Adipocyte (in vitro differentiated cells): ENCODE results near the gene GGACT.
A peak's percentile ranks its signal among the peaks of the same experiment; 100 is the strongest.

Experiments used
- DNase-seq: peaks from one replicate; pipeline ENCODE4 v3.0.0-alpha.2; 2015; ENCODE audit warnings: low read depth
- H3K27me3 ChIP-seq: replicated peaks from 2 replicates; pipeline ENCODE4 v1.7.0; 2013; ENCODE audit warnings: mild to moderate bottlenecking, low read length, moderate library complexity; ENCODE audit not compliant: control insufficient read depth, insufficient read depth
- H3K36me3 ChIP-seq: 2 replicates; pipeline ENCODE4 v1.7.0; 2013; ENCODE audit warnings: low read length, mild to moderate bottlenecking, moderate library complexity; ENCODE audit not compliant: control insufficient read depth, insufficient read depth, severe bottlenecking
- H3K4me1 ChIP-seq: 2 replicates; pipeline ENCODE4 v1.7.0; 2013; ENCODE audit warnings: mild to moderate bottlenecking, low read length, moderate library complexity; ENCODE audit not compliant: control insufficient read depth, insufficient read depth
- H3K4me3 ChIP-seq: 2 replicates; pipeline ENCODE4 v1.7.0; 2013; ENCODE audit warnings: mild to moderate bottlenecking, low read length, moderate library complexity
- H3K9ac ChIP-seq: 2 replicates; pipeline ENCODE4 v1.7.0; 2013; ENCODE audit warnings: mild to moderate bottlenecking, low read length, moderate library complexity
- H3K9me3 ChIP-seq: 2 replicates; pipeline ENCODE4 v1.7.0; 2013; ENCODE audit warnings: mild to moderate bottlenecking, low read length, moderate library complexity; ENCODE audit not compliant: control insufficient read depth

GGACT gene

GRCh38 chr13:100547791-100548201 is 40.8 kb downstream of the GGACT start:
- H3K4me3 ChIP-seq, result no peak overlapping the region
- no peaks in the 10 kb centered on the region for H3K27me3 ChIP-seq
- peaks cover 7% of the 10 kb centered on the region for H3K4me1 ChIP-seq
- H3K36me3 ChIP-seq, result no peaks in the 10 kb centered on the region
- peak; percentile 70 for DNase-seq
- H3K9me3 ChIP-seq, result no peaks in the 10 kb centered on the region
- H3K9ac ChIP-seq, result no peak overlapping the region

DNA sequence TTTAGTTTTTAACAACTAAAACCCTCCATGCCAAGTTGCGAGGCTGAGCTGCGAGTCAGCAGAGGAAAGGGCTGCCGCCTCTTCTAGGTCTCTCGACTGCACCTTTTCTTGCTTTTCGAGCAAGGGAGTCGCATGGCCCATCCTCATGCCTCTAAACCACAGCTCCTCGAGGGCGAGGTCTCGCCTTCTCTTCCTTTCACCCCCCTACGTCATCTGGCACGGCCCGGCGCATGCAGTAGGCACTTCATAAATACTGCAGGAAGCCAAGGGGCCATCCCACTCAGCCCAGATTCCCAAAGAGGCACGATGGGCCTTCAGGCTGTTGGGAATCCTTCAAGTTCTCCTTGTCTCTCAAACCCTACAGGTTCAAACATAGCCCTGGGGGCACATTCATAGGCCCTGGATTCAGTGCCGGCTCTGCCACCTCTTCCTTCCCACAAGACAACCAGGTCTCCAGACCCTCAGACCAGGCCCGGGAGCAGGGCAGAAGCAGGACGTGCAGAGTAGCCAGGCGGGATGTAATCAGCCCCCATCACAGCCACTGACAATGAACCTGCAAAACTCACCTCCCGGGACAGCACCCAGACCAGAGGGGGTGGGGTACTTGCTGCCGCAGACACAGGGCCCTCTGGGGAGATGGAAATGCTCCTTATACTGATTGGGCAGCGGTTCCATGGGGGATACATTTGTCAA is 41.7 kb downstream of the GGACT start:
- Histone ChIP-seq H3K4me1 (peaks cover 7% of the 10 kb centered on the region), H3K9ac (no peak overlapping the region), H3K4me3 (no peak overlapping the region), H3K9me3 (no peaks in the 10 kb centered on the region), H3K36me3 (no peaks in the 10 kb centered on the region), H3K27me3 (no peaks in the 10 kb centered on the region)
- DNase-seq, result no peak

DNA sequence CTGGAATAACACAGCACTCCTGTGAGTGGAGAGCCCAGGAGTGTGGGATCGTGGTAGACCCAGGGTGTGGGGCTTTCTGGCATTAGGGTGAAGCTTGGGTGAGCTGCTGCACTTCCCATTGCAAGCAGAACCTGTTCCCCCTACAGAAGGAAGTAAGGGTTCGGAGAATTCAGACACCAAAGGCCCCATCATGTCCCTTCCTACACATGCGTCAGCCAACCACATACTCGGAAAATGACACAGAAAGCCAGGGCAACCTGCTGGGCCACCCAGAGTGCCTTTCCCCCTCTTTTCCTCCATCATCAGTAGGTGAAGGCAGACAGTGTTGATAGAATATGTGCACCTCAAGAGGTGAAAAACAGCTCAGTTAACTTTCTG is 42.9 kb downstream of the GGACT start:
- Histone ChIP-seq H3K4me1 (peaks cover 7% of the 10 kb centered on the region), H3K36me3 (no peaks in the 10 kb centered on the region), H3K4me3 (no peak overlapping the region), H3K27me3 (no peaks in the 10 kb centered on the region), H3K9ac (no peak overlapping the region), H3K9me3 (no peaks in the 10 kb centered on the region)
- DNase-seq, result no peak

DNA sequence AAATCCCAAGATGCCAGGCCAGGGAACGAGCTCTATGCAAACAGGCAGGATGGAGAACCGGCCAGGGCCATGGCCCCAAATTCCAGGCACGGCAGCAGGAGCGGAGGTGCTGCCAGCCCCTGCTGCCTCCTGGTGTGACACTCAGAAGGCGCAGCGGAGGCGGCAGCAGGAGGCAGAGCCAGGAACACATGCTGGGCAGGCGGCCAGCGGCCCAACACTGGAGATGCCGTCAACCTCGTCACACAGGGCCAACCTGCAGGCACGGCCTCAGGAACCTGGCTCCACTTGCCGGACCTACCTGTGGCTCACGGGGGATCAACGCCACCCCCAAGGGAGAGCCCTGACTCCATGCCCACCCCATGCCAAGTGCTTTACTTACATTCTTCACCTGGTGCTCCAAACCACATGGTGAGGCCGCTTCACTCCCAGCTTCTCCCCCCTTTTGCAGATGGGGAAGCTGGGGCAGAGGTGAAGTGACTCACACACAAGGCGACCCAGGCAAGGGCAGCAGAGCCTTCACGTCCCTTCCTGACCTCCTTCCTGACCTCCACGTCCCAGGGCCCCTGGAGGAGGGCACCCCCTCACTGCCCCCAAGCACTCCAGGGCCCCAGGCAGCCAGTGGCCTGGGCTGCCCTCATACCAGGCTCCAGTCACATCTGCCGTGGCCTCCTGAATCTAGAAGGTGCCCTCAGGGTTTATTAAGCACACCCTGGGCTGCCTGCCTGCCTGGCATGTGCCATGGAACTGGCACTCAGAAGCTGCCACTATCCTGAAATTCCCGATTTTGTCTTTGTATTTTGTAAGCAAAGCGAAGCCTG is 43.5 kb downstream of the GGACT start:
- Histone ChIP-seq H3K36me3 (no peaks in the 10 kb centered on the region), H3K4me3 (no peak overlapping the region), H3K9ac (no peak overlapping the region), H3K9me3 (no peaks in the 10 kb centered on the region), H3K4me1 (peaks cover 3% of the 10 kb centered on the region), H3K27me3 (no peaks in the 10 kb centered on the region)
- no peak for DNase-seq

GRCh38 chr13:100543872-100544602 is 44.6 kb downstream of the GGACT start:
- no peaks in the 10 kb centered on the region for H3K4me1 ChIP-seq
- no peak overlapping the region for H3K9ac ChIP-seq
- H3K4me3 ChIP-seq, result no peak overlapping the region
- H3K9me3 ChIP-seq, result no peaks in the 10 kb centered on the region
- H3K36me3 ChIP-seq, result no peaks in the 10 kb centered on the region
- no peaks in the 10 kb centered on the region for H3K27me3 ChIP-seq
- no peak for DNase-seq

- no peak overlapping the region for H3K4me3 ChIP-seq
- no peaks in the 10 kb centered on the region for H3K27me3 ChIP-seq
- H3K9ac ChIP-seq, result no peak overlapping the region
- H3K9me3 ChIP-seq, result no peaks in the 10 kb centered on the region
- no peaks in the 10 kb centered on the region for H3K36me3 ChIP-seq
- DNase-seq, result peak; percentile 77
- H3K4me1 ChIP-seq, result no peaks in the 10 kb centered on the region
Measured at GRCh38 chr13:100542826-100543156, 45.8 kb downstream of the GGACT start.

GRCh38 chr13:100541897-100542825 is 46.4 kb downstream of the GGACT start:
- Histone ChIP-seq H3K4me3 (no peak overlapping the region), H3K9ac (no peak overlapping the region), H3K4me1 (no peaks in the 10 kb centered on the region), H3K9me3 (no peaks in the 10 kb centered on the region), H3K27me3 (no peaks in the 10 kb centered on the region), H3K36me3 (no peaks in the 10 kb centered on the region)
- DNase-seq, result no peak

- DNase-seq, result no peak
- Histone ChIP-seq H3K27me3 (no peaks in the 10 kb centered on the region), H3K4me3 (no peak overlapping the region), H3K9me3 (no peaks in the 10 kb centered on the region), H3K36me3 (no peaks in the 10 kb centered on the region), H3K9ac (no peak overlapping the region), H3K4me1 (peaks cover 6% of the 10 kb centered on the region)
Measured at GRCh38 chr13:100540621-100541020, 48.0 kb downstream of the GGACT start.

DNA sequence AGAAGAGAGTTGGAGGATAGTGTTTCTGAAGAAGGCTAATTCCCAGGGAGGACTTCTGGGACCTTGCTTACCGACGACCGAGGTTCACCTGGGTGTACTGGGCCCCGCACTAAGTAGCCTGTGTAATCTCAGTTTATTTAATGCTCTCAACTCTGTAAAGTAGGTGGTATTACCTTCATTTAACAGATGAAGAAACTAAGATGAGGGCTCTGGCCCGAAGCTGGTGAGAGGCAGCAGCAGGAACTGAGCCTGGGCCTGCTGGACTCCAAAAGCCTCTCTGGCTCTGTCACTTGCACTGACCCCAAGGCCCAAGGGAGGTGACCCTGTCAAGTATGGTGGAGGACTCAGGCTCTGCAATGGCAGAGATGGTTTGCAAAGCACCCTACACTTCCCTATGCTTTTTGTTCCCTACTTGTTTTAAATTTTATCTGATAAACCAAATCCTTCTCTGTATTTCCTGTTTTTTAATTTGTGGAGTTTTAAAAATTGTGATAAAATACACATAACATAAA is 50.6 kb downstream of the GGACT start:
- Histone ChIP-seq H3K4me1 (peaks cover 6% of the 10 kb centered on the region), H3K4me3 (no peak overlapping the region), H3K9me3 (no peaks in the 10 kb centered on the region), H3K27me3 (no peaks in the 10 kb centered on the region), H3K9ac (no peak overlapping the region), H3K36me3 (no peaks in the 10 kb centered on the region)
- no peak for DNase-seq

- H3K4me3 ChIP-seq, result no peak overlapping the region
- H3K27me3 ChIP-seq, result no peaks in the 10 kb centered on the region
- H3K36me3 ChIP-seq, result no peaks in the 10 kb centered on the region
- H3K4me1 ChIP-seq, result peaks cover 6% of the 10 kb centered on the region
- H3K9me3 ChIP-seq, result no peaks in the 10 kb centered on the region
- H3K9ac ChIP-seq, result no peak overlapping the region
- no peak for DNase-seq
Measured at GRCh38 chr13:100537486-100537885, 51.1 kb downstream of the GGACT start.
